Left colon (tissue), 2 donors: ENCODE results near the gene EMC6. TPM values are rescaled to one million over a fixed set of nuclear protein-coding genes. Genes with fewer than 3 reads are reported as not detected.

Source experiments
- ATAC-seq: fragments of 200-7000 bp; cut with Tn5 transposase; one replicate; pipeline ENCODE4 v1.9.1; 2020; ENCODE audit warnings: mild to moderate bottlenecking, moderate library complexity
- DNase-seq, 2 donors: peaks; one replicate each; pipeline ENCODE4 v3.0.0-alpha.2; 2020
- intact Hi-C, 2 donors: fragments of 100-400 bp; cut with DNase I in 1 of 2; cut with micrococcal nuclease in 1 of 2; formaldehyde crosslinking; loops; one replicate each; pipeline versions ENCODE4 v1.11.2 to v1.14.0; 2022; cut with DNase I, micrococcal nuclease
- total RNA-seq, 2 donors: library from RNA; stranded (reverse); fragmentation: NEBNext Ultra II Directional; extraction: Animal tissue kit (Norgen Biotek cat#: 25700); gene quantifications; one replicate each; pipeline ENCODE4 v1.2.1, GENCODE V29; 2021
- donor health status: DM: no; HTN: no; CAD: no.
- donor health status: DM: yes; HTN: yes; CAD: no.

EMC6 gene
- total RNA-seq, 2 donors from 2014 or later: 29.7 to 36.0 TPM

DNA sequence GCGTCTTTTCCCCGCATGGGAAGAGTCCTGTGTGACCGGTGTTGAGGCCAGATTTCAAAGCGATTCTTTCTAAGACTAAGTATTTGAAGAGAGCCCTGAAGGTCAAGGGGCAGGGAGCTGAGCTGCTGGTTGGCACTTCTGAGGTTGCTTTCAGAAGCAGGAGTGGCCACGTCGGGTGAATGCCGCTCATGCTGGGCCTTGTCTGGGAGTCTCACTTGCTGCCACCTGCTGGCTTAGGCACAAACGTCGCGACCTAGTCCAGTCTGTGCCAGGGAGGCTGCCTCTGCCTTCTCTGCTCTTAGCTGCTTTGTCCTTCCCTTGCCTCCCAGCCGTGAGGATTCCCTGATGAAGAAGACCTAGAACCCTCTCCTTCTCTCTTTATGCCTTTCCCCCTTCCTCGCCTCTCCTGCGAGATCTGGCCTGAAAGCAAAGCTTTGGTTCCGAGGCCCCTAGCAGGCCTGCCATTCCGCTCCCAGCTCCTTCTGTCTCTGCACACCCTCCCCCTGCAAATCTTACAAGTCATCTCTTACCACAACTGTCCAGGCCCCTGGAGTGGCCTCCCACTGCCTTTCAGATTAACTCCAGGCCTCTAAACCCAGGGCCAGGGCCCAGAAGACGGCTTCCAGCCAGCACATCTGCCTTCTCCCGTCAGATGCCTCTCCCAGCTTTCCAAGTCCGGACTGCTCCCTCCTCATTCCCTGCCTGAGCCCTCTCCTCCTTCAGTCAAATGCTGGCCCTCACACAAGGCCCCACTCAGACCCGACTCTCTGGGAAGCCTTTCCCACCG, 20.6 kb upstream of the EMC6 start:
- intact Hi-C loops: no loop called here
- ATAC-seq (peak; percentile 95), DNase-seq (peak; percentile 45 to 71)

DNA sequence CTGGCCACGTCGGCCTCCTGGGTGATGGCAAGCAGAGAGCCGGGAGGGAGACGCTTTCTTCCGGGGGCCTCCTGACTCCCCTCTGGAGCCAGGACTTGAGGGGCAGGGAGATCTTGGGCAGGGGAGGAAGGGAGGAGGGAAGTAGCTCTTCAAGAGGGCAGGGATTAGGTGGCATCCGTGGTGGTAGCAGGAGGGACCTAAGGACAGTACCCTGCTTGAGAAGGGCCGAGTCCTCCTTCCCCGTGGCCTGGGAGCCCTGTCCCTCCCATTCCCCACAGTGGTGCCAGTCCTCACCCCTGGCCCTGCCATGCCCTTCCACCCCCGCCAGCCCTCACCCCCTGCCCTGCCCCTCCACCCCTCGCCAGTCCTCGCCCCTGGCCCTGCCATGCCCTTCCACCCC, 12.8 kb upstream of the EMC6 start:
- intact Hi-C loops: no loop called here
- ATAC-seq: no peak
- DNase-seq: no peak

DNA sequence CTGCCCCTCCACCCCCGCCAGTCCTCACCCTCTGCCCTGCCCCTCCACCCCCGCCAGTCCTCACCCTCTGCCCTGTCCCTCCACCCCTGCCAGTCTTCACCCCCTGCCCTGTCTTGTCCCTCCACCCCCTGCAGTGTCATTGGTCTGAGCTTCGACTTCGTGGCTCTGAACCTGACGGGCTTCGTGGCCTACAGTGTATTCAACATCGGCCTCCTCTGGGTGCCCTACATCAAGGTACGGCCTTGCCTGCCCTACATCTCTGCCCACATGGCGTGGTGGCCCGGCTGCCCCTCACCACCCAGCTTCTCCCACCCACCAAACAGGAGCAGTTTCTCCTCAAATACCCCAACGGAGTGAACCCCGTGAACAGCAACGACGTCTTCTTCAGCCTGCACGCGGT, 12.3 kb upstream of the EMC6 start:
- intact Hi-C loops: no loop called here
- DNase-seq: no peak
- no peak for ATAC-seq

DNA sequence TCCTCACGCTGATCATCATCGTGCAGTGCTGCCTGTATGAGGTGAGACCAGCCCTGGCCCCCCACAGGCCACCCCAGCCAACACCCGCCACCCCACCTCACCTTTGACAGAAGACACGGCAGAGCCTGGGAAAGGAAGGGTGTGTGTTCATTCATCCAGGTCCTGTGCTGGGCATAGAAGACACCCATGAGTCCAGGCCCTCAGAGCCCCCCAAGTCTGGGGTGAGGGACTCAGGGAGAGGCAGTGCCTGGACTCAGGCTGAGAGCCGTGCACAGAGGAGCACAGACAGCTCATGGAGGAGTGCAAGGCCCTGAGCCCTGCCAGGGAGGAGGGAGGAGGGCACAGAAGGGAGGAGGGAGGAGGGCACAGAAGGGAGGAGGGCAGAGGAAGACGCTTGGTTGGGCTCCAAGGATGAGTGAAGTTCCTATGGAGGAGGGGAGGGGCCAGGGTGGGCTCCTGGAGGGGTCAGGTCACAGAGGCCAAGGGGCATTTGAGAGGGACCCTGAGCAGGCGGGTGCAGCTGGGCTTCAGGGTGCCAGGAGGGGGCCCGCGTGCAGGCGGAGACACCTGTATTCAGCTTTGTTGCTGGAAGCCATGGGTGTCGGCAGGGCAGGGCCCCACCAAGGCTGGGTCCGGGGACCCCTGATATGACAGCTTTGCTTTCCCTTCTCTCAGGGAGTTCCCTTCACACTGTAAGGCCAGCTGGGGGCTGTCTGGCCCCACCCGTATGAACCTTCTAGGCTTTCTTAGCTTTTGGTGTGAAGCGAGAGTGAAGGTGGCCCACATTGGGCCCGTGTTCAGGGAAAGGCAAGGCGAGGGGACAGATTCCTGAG, 11.6 kb upstream of the EMC6 start:
- ATAC-seq (no peak), DNase-seq (no peak)
- intact Hi-C loops: no loop called here

DNA sequence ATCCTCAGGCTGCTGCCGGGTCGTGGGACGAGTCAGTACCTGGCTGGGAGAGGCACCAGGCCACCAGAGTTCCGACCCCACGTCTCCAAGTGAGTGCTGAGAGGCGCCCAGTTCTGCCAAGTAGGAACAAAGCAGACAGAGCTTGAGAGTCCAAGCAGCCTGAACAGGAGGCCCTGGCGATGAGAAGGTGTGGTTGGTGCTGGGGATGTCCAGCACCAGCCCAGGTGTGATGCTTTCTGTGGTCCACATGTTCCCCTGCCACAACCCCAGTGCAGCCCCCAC, 11.1 kb upstream of the EMC6 start:
- intact Hi-C loops: no loop called here
- DNase-seq: no peak
- no peak for ATAC-seq

DNA sequence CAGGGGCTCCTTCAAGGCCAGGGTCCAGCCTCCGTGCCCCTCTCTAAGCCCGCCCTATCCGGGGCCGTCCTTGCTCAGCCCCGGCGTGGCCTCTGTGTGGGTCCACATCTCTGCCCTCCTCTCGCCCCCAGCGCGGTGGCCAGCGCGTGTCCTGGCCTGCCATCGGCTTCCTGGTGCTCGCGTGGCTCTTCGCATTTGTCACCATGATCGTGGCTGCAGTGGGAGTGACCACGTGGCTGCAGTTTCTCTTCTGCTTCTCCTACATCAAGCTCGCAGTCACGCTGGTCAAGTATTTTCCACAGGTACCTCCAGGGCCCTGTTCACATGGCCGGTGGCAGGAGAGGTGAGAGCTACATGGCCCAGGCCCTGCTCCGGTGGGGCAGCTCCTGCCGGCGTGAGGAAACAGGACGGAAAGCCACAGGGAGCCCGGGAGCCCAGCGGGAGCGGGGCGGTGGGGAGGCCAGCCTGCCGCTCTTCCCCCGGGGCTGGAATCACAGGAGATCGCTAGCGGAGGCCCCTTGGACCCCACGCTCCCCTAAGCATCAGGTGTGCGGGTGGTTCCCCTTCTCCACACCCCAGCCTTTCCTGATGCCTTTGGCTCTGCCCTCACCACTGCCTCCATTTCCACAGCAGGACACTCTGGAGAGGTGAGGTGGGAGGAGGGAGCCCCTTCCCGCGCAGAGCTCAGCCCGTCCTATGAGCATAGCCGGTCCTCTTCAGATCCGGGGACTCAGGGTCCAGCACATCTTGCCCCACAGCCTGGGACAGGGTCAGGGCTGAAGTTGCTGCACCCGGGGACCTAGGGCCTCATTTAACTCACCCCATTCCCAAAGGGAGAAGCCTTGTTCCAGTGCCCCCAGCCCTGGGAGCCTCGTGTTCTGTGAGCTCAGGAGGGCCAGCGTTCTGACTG, 10.5 kb upstream of the EMC6 start:
- DNase-seq: no peak
- ATAC-seq: no peak
- intact Hi-C loops: no loop called here

DNA sequence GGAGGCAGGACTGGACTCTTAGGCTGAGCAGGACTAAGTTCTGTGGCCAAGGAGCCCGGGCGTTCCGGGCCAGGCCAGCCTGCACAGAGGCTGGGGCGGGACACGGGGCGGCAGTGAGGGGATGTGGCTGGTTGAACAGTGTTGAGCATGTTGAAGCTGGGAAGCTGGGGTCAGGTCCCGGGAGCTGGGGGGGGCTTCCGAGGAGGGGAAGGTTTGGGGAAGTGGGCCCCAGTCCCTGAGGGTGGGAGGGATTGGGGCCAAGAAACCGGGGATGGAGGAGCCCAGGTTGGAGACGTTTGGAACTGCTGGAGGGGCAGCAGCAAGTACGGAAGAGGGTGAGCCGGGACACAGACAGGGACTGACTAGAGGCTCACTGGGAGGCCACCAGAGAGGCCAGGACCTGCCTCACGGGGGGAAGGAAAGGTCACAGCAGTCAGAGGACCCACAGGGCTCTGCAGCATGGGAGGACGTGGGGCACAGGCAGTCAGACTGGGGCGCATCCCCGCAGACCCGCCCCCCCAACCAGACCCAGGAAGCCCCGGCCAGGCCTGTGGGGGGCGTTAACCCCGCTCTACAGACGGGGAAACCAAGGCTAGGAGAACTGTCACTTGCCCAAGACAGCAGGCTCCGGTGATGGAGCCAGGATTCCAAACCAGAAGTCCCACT, 9.7 kb upstream of the EMC6 start:
- ATAC-seq (no peak), DNase-seq (no peak)
- intact Hi-C loops: no loop called here

DNA sequence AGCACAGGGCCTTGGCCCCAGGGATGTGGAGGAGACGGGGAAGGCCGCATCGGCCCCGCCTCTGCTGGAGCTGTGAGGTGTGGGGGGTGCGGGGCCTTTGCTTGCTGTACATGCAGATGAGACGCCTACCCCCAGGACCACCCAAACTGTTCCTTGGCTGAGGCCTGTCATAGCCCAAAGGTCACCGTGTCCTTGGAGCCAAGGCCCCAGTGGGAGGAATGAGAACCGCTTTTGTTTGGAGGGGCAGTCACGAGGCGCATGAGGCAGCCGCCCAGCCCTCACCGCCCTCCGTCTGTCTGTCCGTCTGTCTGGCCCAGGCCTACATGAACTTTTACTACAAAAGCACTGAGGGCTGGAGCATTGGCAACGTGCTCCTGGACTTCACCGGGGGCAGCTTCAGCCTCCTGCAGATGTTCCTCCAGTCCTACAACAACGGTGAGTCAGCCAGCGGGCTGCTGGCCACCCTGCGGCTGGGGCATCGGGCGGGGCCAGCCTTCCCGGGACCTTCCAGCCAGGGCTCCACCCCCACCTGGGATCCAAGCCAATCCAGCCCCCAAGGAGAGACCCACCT, 9.0 kb upstream of the EMC6 start:
- intact Hi-C loops: no loop called here
- peak; percentile 64 for ATAC-seq
- peak; percentile 57 to 64 for DNase-seq

DNA sequence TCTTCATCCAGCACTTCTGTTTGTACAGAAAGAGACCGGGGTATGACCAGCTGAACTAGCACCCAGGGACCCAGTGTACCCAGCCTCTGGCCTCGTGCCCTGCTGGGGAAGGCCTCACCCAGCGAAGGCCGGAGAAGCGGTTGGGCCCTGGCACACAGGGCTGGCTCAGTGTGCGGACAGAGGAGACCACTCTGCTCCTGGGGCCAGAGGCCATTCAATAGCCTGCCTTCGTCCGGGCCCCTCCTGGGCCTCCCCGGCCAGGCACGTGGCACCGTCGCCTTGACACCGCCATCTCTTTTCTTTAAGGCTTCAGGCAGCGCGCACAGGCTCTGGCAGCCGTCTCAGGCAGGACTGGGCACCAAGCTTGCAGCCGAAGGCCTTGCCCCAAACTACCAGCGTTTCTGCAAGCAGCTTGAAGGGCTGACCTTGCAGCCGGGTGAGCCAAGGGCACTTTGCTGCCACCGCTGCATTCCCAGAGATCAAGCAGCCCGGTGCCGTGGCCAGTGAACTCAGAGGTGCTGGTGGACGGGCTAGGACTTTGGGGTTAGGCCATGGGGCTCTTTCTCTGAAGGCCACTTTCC, 8.2 kb upstream of the EMC6 start:
- intact Hi-C loops: no loop called here
- no peak for DNase-seq

DNA sequence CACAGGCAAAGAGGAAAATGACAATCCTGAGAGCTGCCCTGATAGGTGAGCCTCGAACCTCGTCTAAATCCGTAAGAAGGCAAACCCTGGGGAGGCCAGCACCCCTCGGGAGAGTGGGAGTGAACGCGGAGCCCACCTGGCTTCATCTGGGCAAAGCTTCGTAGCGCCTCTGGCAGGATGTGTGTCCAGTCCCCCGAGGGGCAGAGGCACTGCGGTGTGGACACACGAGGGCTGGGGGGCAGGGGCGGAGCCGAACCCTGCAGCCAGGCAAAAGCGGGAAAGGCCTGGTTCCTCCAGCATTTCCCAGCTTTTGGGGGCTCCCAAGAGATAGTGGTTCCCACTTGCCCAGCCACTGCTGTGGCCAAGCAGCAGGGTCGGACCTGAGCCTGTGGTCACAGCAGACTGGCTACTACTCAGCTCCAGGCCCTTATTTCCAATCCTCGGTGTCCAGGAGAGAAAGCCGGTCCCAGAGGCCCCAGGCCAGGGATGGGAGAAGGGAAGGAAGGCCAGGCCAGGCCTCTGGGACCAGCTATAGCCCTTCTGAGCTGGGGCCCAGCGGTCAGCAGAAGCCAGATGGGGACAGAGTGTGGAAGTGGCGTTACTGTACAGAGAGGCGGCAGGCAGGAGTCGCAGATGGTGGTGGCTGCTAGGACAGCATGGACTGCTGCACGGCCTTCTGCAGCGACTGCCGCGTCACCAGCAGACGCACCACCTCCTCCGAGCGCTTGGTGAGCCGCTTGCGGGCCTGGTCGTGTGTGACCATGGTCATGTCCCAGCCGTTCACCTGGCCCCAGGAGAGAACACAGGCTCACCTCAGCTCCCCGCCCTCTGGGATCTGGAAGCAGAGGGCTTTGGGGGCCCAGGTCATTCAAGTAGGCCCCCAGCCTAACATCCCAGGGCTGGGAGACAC, 5.3 kb upstream of the EMC6 start:
- no peak for DNase-seq
- intact Hi-C loops: no loop called here

More for the DNA sequence above, 8.2 kb upstream of the EMC6 start:
- peak; percentile 26 for ATAC-seq

DNA sequence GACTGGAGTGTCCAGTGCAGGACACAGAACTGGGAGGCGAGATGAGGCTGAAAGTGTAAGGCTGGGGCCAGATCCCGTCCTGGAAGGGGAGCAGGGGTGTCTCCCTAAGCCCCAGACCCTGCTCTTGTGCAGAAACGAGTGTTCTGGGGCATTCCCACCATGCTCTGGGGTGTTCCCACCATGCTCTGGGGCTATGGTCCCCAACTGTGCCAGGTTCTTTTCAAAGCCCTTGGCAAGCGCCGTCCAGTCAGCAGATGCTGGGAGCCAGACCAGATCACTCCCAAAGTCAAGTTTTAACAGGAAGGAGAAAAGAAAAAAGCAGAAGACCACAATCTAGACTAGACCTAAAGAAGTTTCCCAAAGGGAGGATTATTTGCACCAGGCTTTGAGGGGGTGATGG, 2.8 kb upstream of the EMC6 start:
- intact Hi-C loops: no loop called here
- DNase-seq: no peak
- no peak for ATAC-seq

More for the DNA sequence above, 5.3 kb upstream of the EMC6 start:
- ATAC-seq: no peak

DNA sequence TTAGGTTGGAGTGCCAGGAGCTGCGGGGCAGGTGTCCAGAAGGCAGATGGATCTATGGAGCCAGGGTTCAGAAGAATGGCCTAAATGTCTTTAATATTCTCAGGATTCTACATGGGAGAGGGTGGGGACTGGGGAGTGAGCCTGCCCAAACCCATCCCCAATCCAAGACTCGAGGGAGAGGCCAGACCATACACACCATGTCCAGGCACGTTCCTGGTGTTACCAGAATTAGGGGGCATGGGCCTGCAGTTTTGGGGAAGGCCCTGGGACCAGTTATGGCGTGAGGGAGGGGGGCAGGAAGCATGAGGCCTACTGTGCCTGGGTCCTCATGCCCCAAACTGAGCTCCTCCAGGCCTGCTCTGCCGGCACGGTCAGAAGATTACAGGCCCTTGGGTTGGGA, 2.1 kb upstream of the EMC6 start:
- ATAC-seq: no peak
- intact Hi-C loops: no loop called here

DNA sequence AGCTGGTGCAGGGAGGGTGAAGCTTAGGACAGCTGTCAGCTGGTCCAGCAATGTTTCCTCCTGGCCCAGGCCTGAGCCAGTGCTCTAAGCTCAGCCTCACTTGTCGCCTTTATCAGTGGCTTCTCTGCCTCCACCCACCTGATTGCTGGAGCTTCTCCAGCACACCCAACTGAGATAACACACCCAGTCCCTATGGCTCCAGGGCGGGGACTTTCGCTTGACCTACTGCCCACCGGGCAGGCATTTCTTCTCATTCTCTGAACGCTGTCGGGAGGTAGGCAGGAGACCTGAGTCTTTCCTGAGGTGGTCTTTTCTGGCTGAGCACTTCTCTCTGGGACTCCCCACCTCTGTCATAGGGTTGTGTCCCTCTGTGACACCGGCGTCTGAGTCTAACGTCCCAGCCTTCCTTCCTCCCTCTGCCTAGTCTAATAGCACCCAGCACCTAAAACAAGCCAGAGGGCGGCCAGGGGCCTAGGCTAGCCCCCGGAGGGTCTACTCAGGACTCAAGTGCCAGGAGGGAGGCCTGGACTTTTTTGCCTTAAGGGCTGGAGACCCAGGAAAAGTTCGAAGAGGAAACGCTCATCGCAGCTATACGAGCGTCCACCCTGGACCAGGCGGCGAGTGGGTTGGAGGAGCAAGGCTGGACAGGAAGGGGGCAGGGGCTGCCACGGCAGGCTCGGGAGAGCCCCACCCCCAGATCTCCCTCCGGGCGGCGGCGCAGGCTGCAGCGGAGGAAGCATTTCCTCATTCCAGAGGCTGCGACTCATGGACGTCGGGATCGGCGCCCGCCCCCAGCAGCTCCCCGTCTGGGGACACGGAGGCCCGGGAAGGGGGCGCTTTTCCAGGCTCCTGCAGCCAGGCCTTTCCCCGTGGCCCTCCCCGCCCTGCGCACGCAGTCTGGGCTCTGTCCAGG, 990 bp upstream of the EMC6 start:
- DNase-seq (peak; percentile 87 to 92), ATAC-seq (peak; percentile 79)
- intact Hi-C loops: no loop called here

More for the DNA sequence above, 2.1 kb upstream of the EMC6 start:
- DNase-seq: no peak

DNA sequence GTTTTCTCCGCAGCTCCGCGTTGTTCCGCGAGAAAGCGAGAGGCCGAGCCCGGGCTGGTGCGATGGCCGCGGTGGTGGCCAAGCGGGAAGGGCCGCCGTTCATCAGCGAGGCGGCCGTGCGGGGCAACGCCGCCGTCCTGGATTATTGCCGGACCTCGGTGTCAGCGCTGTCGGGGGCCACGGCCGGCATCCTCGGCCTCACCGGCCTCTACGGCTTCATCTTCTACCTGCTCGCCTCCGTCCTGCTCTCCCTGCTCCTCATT, 404 bp downstream of the EMC6 start:
- intact Hi-C loops: no loop called here
- DNase-seq: no peak
- no peak for ATAC-seq

DNA sequence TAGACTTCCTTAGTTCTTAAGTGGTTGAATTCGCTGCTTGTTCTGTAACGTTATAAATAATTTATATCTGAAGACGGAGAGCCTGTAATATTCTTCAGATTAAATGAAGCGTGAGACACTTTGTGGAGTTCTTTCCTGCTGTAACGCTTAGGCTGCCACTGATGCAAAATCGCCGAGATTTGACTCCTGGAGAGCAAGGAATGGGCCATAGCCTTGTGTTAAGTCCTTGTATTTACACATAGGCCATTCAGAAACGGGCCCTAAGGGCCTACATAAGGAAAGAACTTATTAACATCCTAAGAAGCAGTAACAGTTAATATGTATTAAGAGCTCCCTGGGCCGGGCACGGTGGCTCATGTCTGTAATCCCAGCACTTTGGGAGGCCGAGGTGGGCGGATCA, 936 bp downstream of the EMC6 start:
- no peak for ATAC-seq
- DNase-seq: no peak
- intact Hi-C loops: no loop called here

DNA sequence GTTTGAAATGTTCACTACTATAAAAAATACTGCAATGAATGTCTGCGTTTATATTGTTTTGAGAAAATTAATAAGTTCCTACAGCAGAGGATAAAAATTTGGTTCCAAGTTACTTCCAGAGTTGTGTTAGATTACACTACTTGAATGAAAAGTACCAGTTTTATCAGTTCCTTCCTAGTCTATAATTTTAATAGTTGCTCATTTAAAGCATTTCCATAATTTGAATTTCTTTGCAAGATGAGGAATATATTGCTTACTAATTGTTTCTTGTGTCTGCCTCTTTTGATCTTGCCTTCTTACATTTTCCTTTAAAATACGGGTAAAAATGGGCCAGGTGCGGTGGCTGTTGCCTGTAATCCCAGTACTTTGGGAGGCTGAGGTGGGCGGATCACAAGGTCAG, 4.0 kb downstream of the EMC6 start:
- no peak for ATAC-seq
- intact Hi-C loops: no loop called here

DNA sequence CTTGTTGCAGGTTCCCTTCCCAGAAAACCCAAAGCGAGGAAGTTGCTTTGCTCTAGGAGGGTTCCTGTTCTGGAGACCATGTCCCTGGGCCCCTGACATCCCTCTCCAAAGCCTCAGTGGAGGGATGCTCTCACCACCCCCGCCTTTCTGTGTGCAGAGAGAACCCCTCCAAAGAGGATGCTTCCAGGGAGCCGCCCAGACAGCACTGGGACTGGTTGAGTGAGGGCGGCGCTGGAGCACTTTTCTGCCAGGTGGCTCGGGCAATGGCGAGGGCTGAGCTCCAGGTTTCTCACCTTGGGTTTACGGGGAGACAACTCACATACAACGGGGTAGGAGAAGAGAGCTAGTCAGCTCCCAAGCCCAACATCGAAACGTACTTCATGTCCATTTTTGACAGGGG, 7.3 kb downstream of the EMC6 start:
- intact Hi-C loops: no loop called here
- ATAC-seq (no peak), DNase-seq (no peak)

More for the DNA sequence above, 4.0 kb downstream of the EMC6 start:
- DNase-seq: no peak
